GM12878 (cell line): Measurements from ENCODE around the gene RPL10. TPM values are rescaled to one million over a fixed set of nuclear protein-coding genes. Genes with fewer than 3 reads are reported as not detected.
A peak's percentile ranks its signal among the peaks of the same experiment; 100 is the strongest.

Experiments used
- BCLAF1 ChIP-seq: fragments of 450-650 bp; IDR thresholded peaks from 2 replicates; pipeline ENCODE4 v1.6.1; 2017; ENCODE audit warnings: antibody characterized with exemption, mild to moderate bottlenecking, moderate library complexity
- CBX3 ChIP-seq: fragments of 200-600 bp; sonication (generic); IDR thresholded peaks from 2 replicates; pipeline ENCODE4 v1.6.1; 2016; ENCODE audit warnings: low read depth, borderline replicate concordance
- CBX5 ChIP-seq: sonication (generic); IDR thresholded peaks from 2 replicates; pipeline ENCODE4 v1.6.1; 2016; ENCODE audit warnings: low read depth, moderate library complexity, mild to moderate bottlenecking, inconsistent platforms
- CEBPZ ChIP-seq: fragments of 150-350 bp; IDR thresholded peaks from 2 replicates; pipeline ENCODE4 v1.6.1; 2016; ENCODE audit warnings: low read depth, low read length
- CHD2 ChIP-seq: IDR thresholded peaks from 2 replicates; pipeline ENCODE4 v1.6.1; 2011; ENCODE audit warnings: low read depth, low read length, improper control_type of control experiment, borderline replicate concordance
- DPF2 ChIP-seq: fragments of 450-650 bp; IDR thresholded peaks from 2 replicates; pipeline ENCODE4 v1.6.1; 2017; ENCODE audit warnings: mild to moderate bottlenecking
- EP300 ChIP-seq, 2 experiments: fragments of 150-350 bp in 1 of 2; IDR thresholded peaks; 2 replicates each; pipeline ENCODE4 v1.6.1; 2011 to 2012; ENCODE audit warnings: low read depth in 2 of 2, low read length in 2 of 2, borderline replicate concordance in 1 of 2, improper control_type of control experiment in 1 of 2, inconsistent platforms in 1 of 2; ENCODE audit not compliant: control insufficient read depth in 1 of 2
- GATAD2B ChIP-seq: fragments of 450-650 bp; conservative IDR thresholded peaks from 2 replicates; pipeline ENCODE4 v1.6.1; 2017; ENCODE audit warnings: low read depth, mild to moderate bottlenecking, moderate library complexity
- HCFC1 ChIP-seq: fragments of 150-350 bp; IDR thresholded peaks from 2 replicates; pipeline ENCODE4 v1.6.1; 2014; ENCODE audit warnings: low read length
- IKZF2 ChIP-seq, 2 experiments: fragments of 450-650 bp; IDR thresholded peaks; 2 replicates each; pipeline ENCODE4 v1.6.1; 2017; ENCODE audit warnings: mild to moderate bottlenecking in 2 of 2, moderate library complexity in 2 of 2
- IRF4 ChIP-seq: IDR thresholded peaks from 2 replicates; pipeline ENCODE4 v1.6.1; 2011; ENCODE audit warnings: low read depth, low read length
- MTA3 ChIP-seq: IDR thresholded peaks from 2 replicates; pipeline ENCODE4 v1.6.1; 2012; ENCODE audit warnings: low read length, inconsistent platforms, borderline replicate concordance
- NFXL1 ChIP-seq: fragments of 450-650 bp; IDR thresholded peaks from 2 replicates; pipeline ENCODE4 v1.6.1; 2017; ENCODE audit warnings: antibody characterized with exemption, mild to moderate bottlenecking, borderline replicate concordance
- NFYB ChIP-seq: IDR thresholded peaks from 2 replicates; pipeline ENCODE4 v1.6.1; 2011; ENCODE audit warnings: low read depth, mild to moderate bottlenecking, low read length, improper control_type of control experiment, moderate library complexity; ENCODE audit not compliant: insufficient read depth
- NRF1 ChIP-seq: conservative IDR thresholded peaks from 2 replicates; pipeline ENCODE4 v1.6.1; 2011; ENCODE audit warnings: mild to moderate bottlenecking, low read depth, low read length, improper control_type of control experiment
- PAX5 ChIP-seq: IDR thresholded peaks from 2 replicates; pipeline ENCODE4 v1.6.1; 2011; ENCODE audit warnings: low read depth, low read length, borderline replicate concordance
- RELA ChIP-seq: fragments of 450-650 bp; IDR thresholded peaks from 2 replicates; pipeline ENCODE4 v1.8.0; 2014; ENCODE audit warnings: borderline replicate concordance; ENCODE audit not compliant: partially characterized antibody
- SIX5 ChIP-seq: IDR thresholded peaks from 2 replicates; pipeline ENCODE4 v1.6.1; 2011; ENCODE audit warnings: mild to moderate bottlenecking, low read depth, low read length, moderate library complexity; ENCODE audit not compliant: severe bottlenecking
- SREBF1 ChIP-seq: IDR thresholded peaks from 2 replicates; pipeline ENCODE4 v1.6.1; 2012; ENCODE audit warnings: mild to moderate bottlenecking, low read length
- SUPT20H ChIP-seq: IDR thresholded peaks from 2 replicates; pipeline ENCODE4 v1.6.1; 2011; ENCODE audit warnings: low read depth, mild to moderate bottlenecking, low read length, moderate library complexity, borderline replicate concordance; ENCODE audit not compliant: control insufficient read depth
- TCF3 ChIP-seq: IDR thresholded peaks from 2 replicates; pipeline ENCODE4 v1.6.1; 2012; ENCODE audit warnings: low read depth, mild to moderate bottlenecking, low read length, borderline replicate concordance; ENCODE audit not compliant: insufficient read depth
- TCF7 ChIP-seq: IDR thresholded peaks from 2 replicates; pipeline ENCODE4 v1.6.1; 2014; ENCODE audit warnings: antibody characterized with exemption, borderline replicate concordance
- WRNIP1 ChIP-seq: IDR thresholded peaks from 2 replicates; pipeline ENCODE4 v1.6.1; 2011; ENCODE audit warnings: low read depth, low read length, improper control_type of control experiment, borderline replicate concordance
- polyA plus RNA-seq, 11 experiments: library from polyadenylated mRNA; depleted of rRNA in 4 of 11; unstranded in 6 of 11; stranded (reverse) in 5 of 11; fragments of >200 nt; fragmentation: Nextera tagmentation in 4 of 11; fragmentation: Illumina TruSeq in 1 of 11; extraction: Ambion mirVana in 4 of 11; extraction: Trizol in 1 of 11; gene quantifications; 1 replicate in 1 of 11; 2 replicates in 10 of 11; pipeline versions ENCODE4 v1.2.1 to v1.2.3, GENCODE V29; 2011 to 2016; ENCODE audit warnings: inconsistent platforms in 2 of 11, missing spikeins in 2 of 11, low read depth in 1 of 11
- total RNA-seq, 4 experiments: library from RNA; depleted of rRNA in 3 of 4; stranded (reverse); fragments of >200 nt in 3 of 4; fragmentation: Illumina TruSeq in 1 of 4; extraction: Trizol in 1 of 4; gene quantifications; 2 replicates each; pipeline versions ENCODE4 v1.2.1 to v1.2.3, GENCODE V29; 2013 to 2021

Gene RPL10
- total and polyA plus RNA-seq, 10 of the 15 experiments (the other 5 are each of a cell fraction or from before 2014, with no cell fraction given): 1,938 to 7,222 (median 4,494) TPM

- TF ChIP-seq BCLAF1 (no peak), SREBF1 (no peak), HCFC1 (no peak), EP300 (IDR thresholded peaks at IDR 0.05; ENCODE audit: borderline replicate concordance in 1 of 2, control insufficient read depth in 1 of 2, low read depth in 2 of 2, low read length in 2 of 2) (no peak), DPF2 (0 out of 2 replicates have a peak, but pooled peaks have one; percentile 17), PAX5 (no peak), RELA (no peak), CBX5 (no peak), CHD2 (no peak; the same call in 1 of the 2 replicates), TCF3 (peak; percentile 57; the same call in 1 of the 2 replicates), WRNIP1 (no peak), IRF4 (no peak), NFXL1 (no peak), NFYB (no peak), CBX3 (no peak), CEBPZ (no peak), MTA3 (no peak), SIX5 (no peak), NRF1 (no peak), TCF7 (no peak), IKZF2 (IDR thresholded peaks at IDR 0.05) (peak in 1 of 2 experiments; percentile 30; a peak in 1 of 4 replicates), SUPT20H (no peak), GATAD2B (no peak; the same call in 1 of the 2 replicates)
Measured at GRCh38 chrX:154396973-154397887, 947 bp upstream of the RPL10 start (continued).
